HEK293 (cell line): ENCODE results near the gene ENPEP.

Experiments used
- CTCF ChIP-seq: fragments of 450-650 bp; formaldehyde crosslinking; IDR thresholded peaks from 2 replicates; pipeline ENCODE4 v1.5.1; 2016; ENCODE audit warnings: missing biosample characterization, missing genetic modification characterization
- REST ChIP-seq: fragments of 450-650 bp; formaldehyde crosslinking; IDR thresholded peaks from 2 replicates; pipeline ENCODE4 v1.5.1; 2016; ENCODE audit warnings: missing biosample characterization, missing genetic modification characterization
- ZBTB17 ChIP-seq: fragments of 450-650 bp; formaldehyde crosslinking; IDR thresholded peaks from 2 replicates; pipeline ENCODE4 v1.5.1; 2016; ENCODE audit warnings: missing biosample characterization, missing genetic modification characterization
- ZNF10 ChIP-seq: fragments of 450-650 bp; formaldehyde crosslinking; IDR thresholded peaks from 2 replicates; pipeline ENCODE4 v1.5.1; 2017; ENCODE audit warnings: missing biosample characterization, missing genetic modification characterization
- ZNF132 ChIP-seq: fragments of 450-650 bp; formaldehyde crosslinking; IDR thresholded peaks from 2 replicates; pipeline ENCODE4 v1.5.1; 2017; ENCODE audit warnings: missing biosample characterization, missing genetic modification characterization, borderline replicate concordance
- ZNF639 ChIP-seq: fragments of 450-650 bp; formaldehyde crosslinking; IDR thresholded peaks from 2 replicates; pipeline ENCODE4 v1.5.1; 2016; ENCODE audit warnings: missing biosample characterization, missing genetic modification characterization

- no peak for TF ChIP-seq ZNF10 (tag by site-specific recombination)
- TF ChIP-seq ZNF132 (tag by site-specific recombination) = no peak
- no peak for TF ChIP-seq CTCF (tag by site-specific recombination)
- TF ChIP-seq REST (tag by site-specific recombination) = no peak
- TF ChIP-seq ZBTB17 = no peak
- TF ChIP-seq ZNF639 (tag by site-specific recombination) = no peak
Measured at GRCh38 chr4:110586131-110586850, 110.3 kb downstream of the ENPEP start.
